OCI-LY7 (cell line): ENCODE results near the gene SEC23IP. TPM values are rescaled to one million over a fixed set of nuclear protein-coding genes. Genes with fewer than 3 reads are reported as not detected.

Experiments used
- BruUV-seq: library from RNA; stranded (reverse); fragments of 400-500 nt; replicated peaks from 2 replicates; lab custom pipeline; 2021; lab: Mats Ljungman, UMichigan
- CTCF ChIA-PET: fragments of 300-600 bp; sonication (Branson Sonifier 250); formaldehyde crosslinking; loops from one replicate; lab custom pipeline; 2022; ENCODE audit warnings: antibody characterized with exemption; ENCODE audit not compliant: unreplicated experiment; lab: Charles Lee
- POLR2A ChIA-PET: fragments of 300-600 bp; sonication (Branson Sonifier 250); formaldehyde crosslinking; loops from one replicate; lab custom pipeline; 2022; ENCODE audit warnings: antibody characterized with exemption; lab: Charles Lee
- DNase-seq: peaks from one replicate; pipeline ENCODE4 v3.0.0-alpha.2; 2015; ENCODE audit warnings: low spot score
- H2AFZ ChIP-seq: fragments of 200-600 bp; sonication (generic), shearing (Covaris generic); 2 replicates; pipeline ENCODE4 v1.6.1; 2014; ENCODE audit warnings: mild to moderate bottlenecking, antibody characterized with exemption, low read length, moderate library complexity
- H3K27ac ChIP-seq: fragments of 200-600 bp; sonication (generic); 2 replicates; pipeline ENCODE4 v1.5.1; 2014; ENCODE audit warnings: mixed run types, low read depth, mild to moderate bottlenecking, moderate library complexity, low read length, inconsistent platforms; ENCODE audit not compliant: poor library complexity, severe bottlenecking
- H3K36me3 ChIP-seq: fragments of 200-600 bp; sonication (generic); 2 replicates; pipeline ENCODE4 v1.6.1; 2014; ENCODE audit warnings: mild to moderate bottlenecking, antibody characterized with exemption, low read length, moderate library complexity, mixed read lengths; ENCODE audit not compliant: insufficient read depth
- H3K4me1 ChIP-seq: fragments of 200-600 bp; sonication (generic); 2 replicates; pipeline ENCODE4 v1.5.1; 2014; ENCODE audit warnings: mild to moderate bottlenecking, low read length; ENCODE audit not compliant: insufficient read depth, poor library complexity, severe bottlenecking
- H3K4me2 ChIP-seq: fragments of 200-600 bp; sonication (generic); 2 replicates; pipeline ENCODE4 v1.6.1; 2014; ENCODE audit warnings: mild to moderate bottlenecking, low read length
- H3K4me3 ChIP-seq: fragments of 200-600 bp; sonication (generic); 2 replicates; pipeline ENCODE4 v1.5.1; 2014; ENCODE audit warnings: mild to moderate bottlenecking, low read depth, low read length; ENCODE audit not compliant: poor library complexity, severe bottlenecking
- H3K79me2 ChIP-seq: fragments of 200-600 bp; sonication (generic); 2 replicates; pipeline ENCODE4 v1.6.1; 2016; ENCODE audit warnings: low read depth, mild to moderate bottlenecking, low read length, moderate library complexity, mixed read lengths; ENCODE audit not compliant: insufficient read depth
- H3K9me2 ChIP-seq: fragments of 200-600 bp; sonication (generic); 2 replicates; pipeline ENCODE4 v1.6.1; 2016; ENCODE audit warnings: mild to moderate bottlenecking, low read length, mixed read lengths; ENCODE audit not compliant: insufficient read depth
- H3K9me3 ChIP-seq: fragments of 200-600 bp; sonication (generic); 2 replicates; pipeline ENCODE4 v1.6.1; 2014; ENCODE audit warnings: mild to moderate bottlenecking, mixed run types, low read length, mixed read lengths
- H4K20me1 ChIP-seq: fragments of 200-600 bp; sonication (generic); 2 replicates; pipeline ENCODE4 v1.6.1; 2014; ENCODE audit warnings: mild to moderate bottlenecking, antibody characterized with exemption, low read length, moderate library complexity, mixed read lengths; ENCODE audit not compliant: insufficient read depth
- EZH2phosphoT487 ChIP-seq: fragments of 200-600 bp; sonication (generic); IDR thresholded peaks from 2 replicates; pipeline ENCODE4 v1.6.1; 2018; ENCODE audit warnings: low read depth, borderline replicate concordance, mild to moderate bottlenecking, mixed run types, antibody characterized with exemption, low read length, moderate library complexity, mixed read lengths
- intact Hi-C: fragments of 100-400 bp; cut with micrococcal nuclease; formaldehyde crosslinking; loops from one replicate; pipeline ENCODE4 v1.10.0; 2022; ENCODE audit not compliant: unreplicated experiment
- total RNA-seq, 2 experiments: library from RNA; depleted of rRNA in 1 of 2; stranded (reverse); fragments of >200 nt in 1 of 2; shearing (Covaris generic) in 1 of 2; gene quantifications; 2 replicates each; pipeline ENCODE4 v1.2.3, GENCODE V29; 2014 to 2022
- TF ChIP-seq, protein P1 (sequence below): fragments of 200-600 bp; sonication (generic); conservative IDR thresholded peaks from 2 replicates; pipeline ENCODE4 v1.5.1; 2014; ENCODE audit warnings: mild to moderate bottlenecking, antibody characterized with exemption, low read length, moderate library complexity, mixed read lengths

The SEC23IP gene
- total RNA-seq, 2 experiments from 2014 or later = 19.9 to 61.3 TPM

DNA sequence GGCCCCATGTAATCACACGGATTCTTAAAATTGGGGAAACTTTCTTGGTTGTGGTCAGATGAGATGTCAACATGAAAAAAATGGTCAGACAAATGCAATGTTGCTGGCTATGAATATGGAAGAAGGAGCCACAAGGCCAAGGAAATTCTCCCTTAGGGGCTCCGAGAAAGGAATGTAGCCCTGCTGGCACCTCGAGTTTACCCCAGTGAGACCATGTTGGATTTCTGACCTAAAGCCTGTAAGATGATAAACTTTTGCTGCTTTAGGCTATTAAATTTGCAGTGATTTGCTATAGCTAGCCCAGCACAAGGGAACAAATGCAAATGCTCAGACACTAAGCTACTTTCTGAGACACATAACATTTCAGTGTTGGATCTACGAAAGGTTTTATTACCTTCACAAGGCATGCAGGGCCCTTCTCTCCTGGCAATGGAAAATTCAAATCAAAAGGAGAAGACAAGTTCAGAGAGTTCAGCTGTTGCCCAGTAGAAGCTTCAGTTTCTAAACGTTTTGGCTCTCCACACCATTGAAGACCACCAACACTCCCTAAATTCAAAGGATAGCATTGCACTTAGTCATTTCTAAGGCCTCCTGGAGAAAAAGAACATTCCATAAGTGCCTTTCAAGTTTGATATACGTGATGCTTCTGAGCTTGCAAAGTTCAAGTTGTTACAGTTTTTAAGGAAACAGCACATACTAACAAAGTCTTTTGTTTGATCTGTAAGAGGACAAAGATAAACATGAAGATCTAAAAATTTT is 43.3 kb upstream of the SEC23IP start:
- Histone ChIP-seq H3K79me2 (no peaks in the 10 kb centered on the region), H4K20me1 (no peaks in the 10 kb centered on the region), H3K27ac (no peak overlapping the region), H3K4me2 (no peak overlapping the region), H3K9me3 (no peaks in the 10 kb centered on the region), H3K9me2 (no peaks in the 10 kb centered on the region), H3K4me1 (no peaks in the 10 kb centered on the region), H2AFZ (no peak overlapping the region), H3K36me3 (peaks cover 96% of the 10 kb centered on the region), H3K4me3 (no peak overlapping the region)
- POLR2A ChIA-PET = interaction anchor here (1.1 kb wide), 1 partner anchor 13 kb away, joined by 3 read pairs; no protein-coding TSS in a partner anchor
- intact Hi-C loops = no loop called here
- no peak for TF ChIP-seq EZH2phosphoT487
- TF ChIP-seq, protein P1, sequence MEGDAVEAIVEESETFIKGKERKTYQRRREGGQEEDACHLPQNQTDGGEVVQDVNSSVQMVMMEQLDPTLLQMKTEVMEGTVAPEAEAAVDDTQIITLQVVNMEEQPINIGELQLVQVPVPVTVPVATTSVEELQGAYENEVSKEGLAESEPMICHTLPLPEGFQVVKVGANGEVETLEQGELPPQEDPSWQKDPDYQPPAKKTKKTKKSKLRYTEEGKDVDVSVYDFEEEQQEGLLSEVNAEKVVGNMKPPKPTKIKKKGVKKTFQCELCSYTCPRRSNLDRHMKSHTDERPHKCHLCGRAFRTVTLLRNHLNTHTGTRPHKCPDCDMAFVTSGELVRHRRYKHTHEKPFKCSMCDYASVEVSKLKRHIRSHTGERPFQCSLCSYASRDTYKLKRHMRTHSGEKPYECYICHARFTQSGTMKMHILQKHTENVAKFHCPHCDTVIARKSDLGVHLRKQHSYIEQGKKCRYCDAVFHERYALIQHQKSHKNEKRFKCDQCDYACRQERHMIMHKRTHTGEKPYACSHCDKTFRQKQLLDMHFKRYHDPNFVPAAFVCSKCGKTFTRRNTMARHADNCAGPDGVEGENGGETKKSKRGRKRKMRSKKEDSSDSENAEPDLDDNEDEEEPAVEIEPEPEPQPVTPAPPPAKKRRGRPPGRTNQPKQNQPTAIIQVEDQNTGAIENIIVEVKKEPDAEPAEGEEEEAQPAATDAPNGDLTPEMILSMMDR = no peak
- CTCF ChIA-PET = no interaction called here
- no TSS peak for BruUV-seq
- DNase-seq = no peak

DNA sequence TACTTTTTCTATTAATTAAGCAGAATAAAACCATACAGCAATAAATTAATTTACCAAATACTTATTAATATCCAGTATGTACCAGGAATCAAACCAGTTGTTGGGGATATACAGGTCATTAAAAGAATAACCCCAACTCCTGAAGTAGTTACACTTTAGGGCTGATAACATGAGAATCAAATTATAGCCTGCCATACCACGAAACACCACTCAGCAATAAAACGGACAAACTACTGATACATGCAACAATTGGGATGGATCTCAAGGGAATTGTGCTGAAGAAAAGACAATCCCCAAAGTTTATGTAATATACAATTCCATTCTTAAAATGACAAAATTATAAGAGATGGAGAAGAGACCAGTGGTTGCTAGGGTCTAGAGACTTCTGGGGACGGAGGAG is 42.6 kb upstream of the SEC23IP start:
- no TSS peak for BruUV-seq
- Histone ChIP-seq H3K4me3 (no peak overlapping the region), H4K20me1 (no peaks in the 10 kb centered on the region), H3K27ac (no peak overlapping the region), H3K4me2 (no peak overlapping the region), H3K9me2 (no peaks in the 10 kb centered on the region), H3K4me1 (no peaks in the 10 kb centered on the region), H2AFZ (no peak overlapping the region), H3K9me3 (no peaks in the 10 kb centered on the region), H3K79me2 (no peaks in the 10 kb centered on the region), H3K36me3 (peaks cover 89% of the 10 kb centered on the region)
- intact Hi-C loops = loop anchor here (10.0 kb wide), 1 partner anchor 245 kb away; no protein-coding TSS in a partner anchor
- no peak for TF ChIP-seq EZH2phosphoT487
- TF ChIP-seq, protein P1 = no peak
- ChIA-PET CTCF (no interaction called here), POLR2A (interaction anchor here (0.7 kb wide), 1 partner anchor 757 kb away, joined by 3 read pairs; no protein-coding TSS in a partner anchor)
- no peak for DNase-seq

DNA sequence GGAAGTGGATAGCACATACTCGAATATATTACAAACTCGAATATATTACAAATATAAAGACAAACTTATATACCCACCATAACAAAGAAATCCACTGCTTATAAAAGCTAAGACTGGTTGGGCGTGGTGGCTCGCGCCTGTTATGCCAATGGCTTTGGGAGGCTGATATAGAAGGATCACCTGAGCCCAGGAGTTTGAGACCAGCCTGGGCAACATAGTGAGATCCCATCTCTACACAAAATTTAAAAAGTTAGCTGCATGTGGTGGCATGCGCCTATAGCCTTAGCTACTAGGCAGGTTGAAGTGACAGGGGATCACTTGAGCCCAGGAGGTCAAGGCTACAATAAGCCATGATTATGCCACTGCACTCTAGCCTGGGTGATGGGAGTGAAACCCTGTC is 40.3 kb upstream of the SEC23IP start:
- no TSS peak for BruUV-seq
- Histone ChIP-seq H3K9me2 (no peaks in the 10 kb centered on the region), H3K79me2 (peaks cover under 1% of the 10 kb centered on the region; the same call in 1 of the 2 replicates), H3K4me3 (no peak overlapping the region), H4K20me1 (no peaks in the 10 kb centered on the region), H3K9me3 (no peaks in the 10 kb centered on the region), H3K4me2 (no peak overlapping the region), H3K36me3 (peaks cover 89% of the 10 kb centered on the region), H2AFZ (no peak overlapping the region), H3K4me1 (no peaks in the 10 kb centered on the region), H3K27ac (no peak overlapping the region)
- intact Hi-C loops = loop anchor here (10.0 kb wide), 1 partner anchor 247 kb away; no protein-coding TSS in a partner anchor
- ChIA-PET POLR2A (interaction anchor here (0.6 kb wide), 1 partner anchor 15 kb away, joined by 3 read pairs; no protein-coding TSS in a partner anchor), CTCF (no interaction called here)
- no peak for DNase-seq
- no peak for TF ChIP-seq EZH2phosphoT487
- TF ChIP-seq, protein P1 = no peak
